HTR-8/SVneo (cell line): Measurements from ENCODE around the gene RHCE.
"Not testable (repeated sequence)": the region's sequence is repeated elsewhere in the genome, so short reads cannot be mapped to it uniquely, and the experiment has no call there.

Experiments used
- DNase-seq: peaks from one replicate; pipeline ENCODE4 v3.0.0; 2011; ENCODE audit warnings: low spot score, mixed read lengths; ENCODE audit not compliant: insufficient read length
- FAIRE-seq: peaks from 2 replicates; lab custom pipeline; 2011; peaks lifted over from hg19 to GRCh38; lab: Jason Lieb, UNC

RHCE gene

DNA sequence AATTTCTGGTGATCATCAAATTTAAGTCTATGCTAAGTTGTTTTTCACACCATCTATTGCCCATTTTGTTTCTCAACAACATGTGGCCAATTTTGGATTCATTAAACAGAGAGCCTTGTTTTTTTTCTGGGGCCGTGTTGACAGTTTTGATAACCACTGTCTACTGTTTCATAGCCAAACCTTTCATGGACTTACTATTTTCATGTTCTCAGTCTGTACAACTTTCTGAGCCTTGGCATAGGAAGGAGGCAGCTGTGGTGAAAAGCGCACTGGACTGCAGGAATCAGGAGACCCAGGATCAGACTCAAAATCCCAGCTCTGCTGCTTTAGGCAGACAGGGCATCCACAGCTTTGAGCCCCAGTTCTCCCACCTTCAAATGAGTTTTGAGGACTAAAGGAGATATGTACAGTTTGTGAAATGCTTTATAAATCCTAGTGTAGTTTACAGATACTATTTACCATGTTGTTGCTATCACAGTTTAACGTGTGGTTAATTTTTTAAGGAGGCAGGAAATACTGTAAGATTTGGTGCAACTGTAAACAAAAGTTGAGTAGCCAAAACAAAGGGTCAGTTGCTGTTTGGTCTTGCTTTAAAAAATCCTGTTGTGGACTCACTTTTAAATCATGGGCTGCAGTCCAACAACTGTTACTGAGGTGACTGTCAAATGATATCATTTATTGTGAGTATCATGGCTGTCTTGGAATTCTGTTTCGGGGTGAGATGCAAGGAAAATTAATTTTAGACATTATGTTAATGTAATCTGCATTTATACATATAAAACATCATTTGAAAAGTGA lies 13.0 kb upstream of the RHCE start:
- DNase-seq (no peak), FAIRE-seq (no peak)

DNA sequence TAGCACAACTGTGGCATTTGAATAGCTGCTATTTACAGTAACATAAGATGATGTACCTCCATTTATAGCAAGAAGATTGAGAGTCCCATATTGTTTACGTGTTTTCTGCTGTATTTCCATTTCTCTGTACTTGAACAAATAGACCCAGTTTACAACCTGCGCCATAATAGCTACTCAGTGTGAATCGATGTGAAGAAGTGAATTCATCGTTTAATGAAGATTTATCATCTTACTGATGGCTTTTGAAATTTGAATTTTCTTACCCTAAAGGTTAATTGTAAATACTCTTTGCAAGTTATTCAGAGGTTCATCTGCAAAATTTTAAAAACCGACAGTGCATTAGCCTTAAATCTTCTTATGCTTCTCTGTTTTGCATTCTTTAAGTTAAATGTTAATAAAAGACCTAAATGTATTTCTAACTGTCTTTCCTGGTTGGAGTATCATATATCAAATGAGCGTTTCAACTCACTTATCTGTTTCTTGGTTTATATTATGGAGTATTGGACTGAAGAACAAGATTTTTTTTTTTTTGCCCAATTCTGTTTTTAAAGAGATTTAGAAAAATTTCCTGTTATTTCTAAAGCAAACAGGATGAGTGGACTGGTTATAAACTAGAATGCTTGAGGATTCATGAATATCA lies 12.2 kb upstream of the RHCE start:
- FAIRE-seq = no peak

DNA sequence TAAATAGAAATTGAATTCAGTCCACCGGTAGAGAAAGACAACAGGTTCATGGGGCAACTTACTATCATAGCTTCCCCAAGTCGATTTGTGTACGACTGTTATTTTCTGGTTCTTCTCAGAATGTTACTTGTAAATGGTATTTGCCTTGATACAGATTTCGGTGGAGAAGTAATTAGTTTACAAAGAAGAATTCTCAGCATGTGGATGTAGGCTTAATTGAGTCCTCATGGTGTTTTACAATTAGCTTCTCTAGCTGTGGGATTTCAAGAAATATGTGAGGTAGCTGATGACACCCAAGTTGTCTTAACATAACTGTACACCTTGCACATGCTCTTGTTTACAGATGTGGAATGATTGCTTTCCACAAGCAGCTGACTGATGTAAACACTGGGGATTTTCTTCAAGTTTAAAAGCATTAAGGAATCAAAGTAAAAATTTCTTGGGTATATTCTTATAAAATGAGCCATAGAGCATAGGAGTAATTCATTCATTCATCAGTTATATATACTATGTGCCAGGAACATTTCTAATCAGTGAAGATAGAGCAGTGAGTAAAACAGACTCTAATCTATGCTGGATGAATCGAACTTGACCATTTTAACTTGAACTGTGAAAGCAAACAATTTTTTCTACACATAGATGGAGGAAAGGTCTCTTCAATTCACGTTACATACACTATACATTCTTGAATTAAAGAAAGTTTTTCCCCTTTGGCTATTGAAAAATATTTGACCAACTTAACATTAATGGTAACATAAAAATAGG lies 11.5 kb upstream of the RHCE start:
- FAIRE-seq = no peak

More for the DNA sequence above, 12.2 kb upstream of the RHCE start:
- DNase-seq = no peak

DNA sequence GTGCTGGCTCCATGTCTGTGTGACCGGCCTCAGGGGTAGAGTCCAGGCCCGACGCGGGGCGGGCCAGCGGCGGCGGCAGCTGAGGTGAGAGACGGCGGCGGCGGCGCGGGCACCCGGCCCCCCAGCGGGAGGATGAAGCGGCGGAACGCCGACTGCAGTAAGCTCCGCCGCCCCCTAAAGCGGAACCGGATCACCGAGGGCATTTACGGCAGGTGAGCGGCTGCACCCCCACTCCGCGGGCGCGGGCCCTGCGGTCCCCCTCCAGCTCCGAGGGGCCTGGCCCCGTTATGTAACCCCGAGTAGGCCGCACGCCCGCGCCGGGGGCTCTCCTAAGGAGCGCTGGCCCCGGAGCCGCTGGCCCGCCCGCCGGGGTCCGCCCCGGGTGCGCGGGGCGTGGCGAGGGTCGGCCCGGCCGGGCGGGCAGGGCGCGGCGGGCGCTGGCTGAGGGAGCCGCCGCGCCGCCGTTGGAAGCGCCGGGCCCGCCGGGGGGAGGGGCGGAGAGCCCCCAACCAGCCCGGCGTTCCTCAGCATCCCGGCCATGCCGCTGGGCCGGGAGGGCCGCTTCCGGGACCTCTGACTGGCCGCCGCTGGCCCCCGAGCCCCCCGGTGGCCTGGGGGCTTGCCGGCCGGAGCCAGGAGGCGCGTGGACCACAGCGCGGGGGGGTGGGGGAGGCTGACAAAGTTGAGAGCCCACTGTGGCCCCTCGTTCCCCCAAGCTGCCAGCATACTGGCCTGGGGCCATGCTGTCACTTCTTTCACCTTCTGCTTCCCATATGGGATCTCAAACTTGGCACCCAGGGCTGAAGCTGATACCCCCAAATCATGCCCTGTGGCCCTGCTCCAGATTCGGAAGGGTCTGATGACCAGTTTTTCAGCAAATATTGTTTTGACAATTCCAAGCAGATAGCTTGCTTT lies 10.6 kb upstream of the RHCE start:
- FAIRE-seq (no peak), DNase-seq (peak; percentile 8)

More for the DNA sequence above, 11.5 kb upstream of the RHCE start:
- DNase-seq = no peak

DNA sequence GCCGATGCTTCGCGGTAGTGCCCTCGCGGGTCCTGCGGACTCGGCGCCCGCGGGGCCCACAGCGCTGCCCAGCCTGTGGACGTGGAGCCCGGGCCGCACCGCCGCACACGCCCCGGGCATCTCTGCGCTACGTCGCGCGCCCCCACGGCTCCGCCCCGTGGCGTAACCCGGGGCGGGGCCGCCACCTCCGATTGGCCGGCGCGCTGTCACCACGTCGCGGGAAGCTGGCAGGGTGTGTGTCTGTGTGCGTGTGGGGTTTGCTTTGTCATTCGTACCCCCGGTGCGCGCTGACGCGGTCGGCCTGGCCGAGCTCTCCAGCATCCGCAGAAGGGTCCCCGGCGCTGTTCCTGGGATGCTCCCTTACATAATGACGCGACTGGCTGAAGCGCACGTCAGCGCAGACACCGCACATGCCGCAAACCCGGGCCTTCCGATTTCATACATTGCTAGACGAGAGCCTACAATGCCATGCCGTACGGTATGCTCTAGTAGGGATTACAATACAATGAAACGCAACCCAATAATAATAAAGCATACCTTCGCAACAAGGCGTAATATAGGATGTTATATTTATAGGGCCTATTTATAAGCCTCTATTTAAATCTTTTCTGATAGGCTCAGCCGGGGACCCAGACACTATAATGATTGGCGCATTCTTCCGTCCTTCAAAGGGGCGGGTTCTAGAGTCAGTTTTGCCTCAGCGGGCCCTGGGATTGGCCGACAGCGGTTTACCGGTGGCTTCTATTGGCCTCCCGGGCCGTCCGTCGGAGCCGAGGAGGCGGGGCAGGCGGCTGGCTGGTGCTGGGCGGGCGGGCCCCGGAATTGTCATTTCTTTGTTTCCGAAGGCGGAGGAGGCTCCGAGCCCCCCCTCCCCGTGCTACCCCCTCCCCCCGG lies 9.7 kb upstream of the RHCE start, which contains the start of gene MACO1:
TSS of gene MACO1 (plus strand) at position 825 of the 894 bp plus-strand sequence. CDS start 202 bp downstream, outside the sequence.
- DNase-seq (peak; percentile 89), FAIRE-seq (peak; percentile 72)

DNA sequence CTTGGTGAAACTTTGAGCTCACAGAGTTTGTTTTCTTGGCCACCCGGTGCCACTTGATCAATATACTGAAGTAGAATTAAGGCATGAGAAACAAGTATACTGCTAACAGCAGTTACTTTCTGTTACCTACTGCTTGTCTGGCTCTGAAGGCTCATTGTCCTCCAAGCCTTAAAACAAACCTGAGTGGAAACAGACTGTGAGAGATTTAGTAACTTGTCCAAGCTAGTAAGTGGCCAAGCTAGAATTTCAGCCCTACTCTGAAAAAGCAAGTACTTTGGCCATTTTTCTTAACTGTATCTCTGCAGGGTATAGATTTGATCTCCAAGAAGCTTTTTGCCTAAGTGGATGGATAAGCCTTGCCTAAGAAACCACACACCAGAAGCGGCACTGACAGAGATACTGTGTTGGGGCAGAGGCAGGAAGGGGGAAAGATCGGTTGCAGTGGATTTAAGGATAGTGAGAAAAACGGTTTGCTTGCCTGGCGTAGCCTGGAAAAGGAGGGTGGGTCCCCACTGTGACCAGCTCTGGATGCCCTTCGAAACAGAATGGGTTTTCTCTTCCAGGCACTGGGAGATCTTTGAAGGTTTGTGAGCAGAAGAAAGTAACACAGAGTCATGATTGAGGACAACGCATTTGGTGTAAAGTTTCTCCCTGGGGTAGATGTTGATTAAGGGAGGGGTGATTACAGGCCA lies 8.0 kb upstream of the RHCE start:
- DNase-seq (no peak), FAIRE-seq (no peak)

DNA sequence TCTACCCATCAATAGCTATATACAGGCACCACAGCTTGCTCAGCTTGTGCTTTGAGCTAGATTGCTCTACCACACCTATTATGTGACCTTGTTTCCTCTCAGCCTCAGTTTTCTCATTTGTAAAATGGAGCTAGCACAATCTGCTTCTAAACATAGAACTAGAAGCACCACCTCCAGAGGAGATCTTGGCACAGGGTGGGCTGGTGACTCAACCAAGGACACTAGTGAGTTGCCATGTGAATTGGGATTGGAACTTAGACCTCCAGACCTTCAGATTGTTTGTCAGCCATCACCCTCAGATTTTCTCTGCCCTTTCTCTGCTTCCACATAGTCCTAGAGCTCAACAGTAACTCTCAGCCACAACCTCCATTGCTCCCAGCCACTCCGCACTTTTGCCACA lies 7.1 kb upstream of the RHCE start:
- FAIRE-seq (no peak), DNase-seq (no peak)

DNA sequence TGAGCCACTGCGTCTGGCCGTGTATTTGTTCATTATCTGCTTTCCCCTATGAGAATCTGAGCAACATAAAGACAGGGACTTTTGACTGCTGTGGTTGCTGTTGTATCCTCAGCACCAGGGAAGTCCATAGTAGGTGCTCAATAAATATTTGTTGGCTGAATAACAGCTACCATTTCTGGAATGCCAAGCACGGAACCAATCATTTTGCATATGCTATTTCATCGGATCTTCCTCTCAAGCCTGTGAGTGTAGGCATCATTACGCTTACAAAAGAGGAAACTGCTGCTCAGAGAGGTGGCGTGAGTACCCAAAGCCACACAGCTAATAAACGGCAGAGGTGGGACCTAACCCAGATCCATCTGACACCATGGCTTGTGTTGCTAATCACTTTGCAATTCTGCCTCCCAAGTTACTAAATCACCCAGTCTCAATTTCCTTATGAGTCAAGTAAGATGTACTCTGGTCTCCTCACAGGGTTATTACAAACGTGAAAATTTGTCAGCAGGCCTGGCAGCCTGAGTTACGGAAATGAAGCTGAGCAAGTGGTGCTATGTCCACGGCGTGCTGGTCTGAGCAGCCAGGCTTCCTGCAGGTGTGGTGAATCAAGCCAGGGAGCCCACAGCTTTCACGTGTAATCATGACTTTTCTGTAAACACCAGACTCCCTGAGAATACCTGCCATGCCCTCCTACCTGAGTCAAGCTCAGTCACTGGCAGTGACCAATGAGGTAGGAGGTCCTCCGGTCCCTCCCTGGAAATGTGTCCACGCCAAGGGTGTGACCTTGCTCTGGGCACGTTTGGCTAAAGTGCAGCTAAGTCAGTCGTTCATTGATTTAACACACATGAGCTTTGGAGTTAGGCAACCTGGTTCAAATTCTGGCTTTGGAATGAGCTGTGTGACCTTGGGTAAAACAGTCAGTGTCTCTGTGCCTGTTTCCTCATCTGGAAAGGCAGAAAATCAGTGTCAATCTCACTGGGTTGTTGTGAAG lies 4.8 kb upstream of the RHCE start:
- FAIRE-seq (no peak), DNase-seq (no peak)

DNA sequence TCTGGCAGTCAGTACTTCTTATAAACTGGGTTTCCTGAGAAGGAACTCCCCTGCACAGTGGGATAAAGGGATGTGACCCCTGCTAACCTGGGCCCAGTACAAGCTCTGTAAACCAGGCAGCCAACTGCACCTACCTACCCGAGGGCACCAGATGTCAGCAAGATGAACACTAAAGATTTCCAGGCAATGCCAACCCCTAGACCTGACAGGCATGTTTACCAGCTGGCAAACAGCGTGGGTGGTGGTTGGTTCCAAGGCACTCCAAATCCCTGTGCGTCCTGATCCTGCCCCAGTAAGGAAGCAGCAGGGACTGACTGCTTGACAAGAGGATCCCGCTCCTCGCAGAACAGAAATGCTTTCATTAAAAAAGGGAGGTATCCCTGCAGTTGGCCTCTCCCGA lies 2.6 kb upstream of the RHCE start:
- FAIRE-seq = not testable (repeated sequence)

DNA sequence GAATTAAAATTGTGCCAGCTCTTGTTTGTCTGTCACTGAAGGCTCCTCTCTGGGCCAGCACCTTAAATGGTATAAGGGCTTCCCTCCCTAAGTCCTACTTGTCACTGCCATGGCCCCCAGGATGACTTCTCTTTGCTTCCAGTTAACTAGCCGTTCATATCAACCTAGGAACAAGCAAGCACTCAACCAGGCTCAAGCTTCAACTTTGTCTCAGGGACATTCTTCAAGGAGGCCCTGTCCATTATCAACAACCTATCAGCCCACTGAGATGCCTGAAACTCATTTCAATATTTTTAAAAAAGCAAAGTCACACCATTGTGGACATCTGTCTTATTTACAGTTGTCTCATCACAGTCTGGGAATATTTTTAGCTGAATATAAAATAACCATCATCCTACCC lies 1.3 kb downstream of the RHCE start:
- FAIRE-seq, DNase-seq: not testable (repeated sequence)

More for the DNA sequence above, 2.6 kb upstream of the RHCE start:
- not testable (repeated sequence) for DNase-seq

DNA sequence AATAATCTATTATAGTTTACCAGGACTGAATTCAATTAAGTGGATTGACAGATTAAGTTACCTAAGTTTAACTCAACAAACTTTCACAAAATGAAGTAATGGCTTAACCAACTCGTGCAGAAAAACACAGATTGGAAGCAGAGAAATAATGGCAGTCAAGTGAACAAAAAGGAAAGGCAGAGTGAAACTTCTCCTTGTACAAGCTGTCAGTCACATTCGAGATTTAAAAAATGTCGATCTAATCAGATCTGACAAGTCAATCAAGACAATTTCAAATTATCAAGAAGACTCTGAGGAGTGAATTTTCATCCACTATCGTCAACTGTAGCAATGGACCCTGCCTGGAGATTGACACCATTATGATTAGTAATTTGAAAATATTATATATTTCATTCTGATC lies 3.3 kb downstream of the RHCE start:
- FAIRE-seq, DNase-seq: not testable (repeated sequence)

DNA sequence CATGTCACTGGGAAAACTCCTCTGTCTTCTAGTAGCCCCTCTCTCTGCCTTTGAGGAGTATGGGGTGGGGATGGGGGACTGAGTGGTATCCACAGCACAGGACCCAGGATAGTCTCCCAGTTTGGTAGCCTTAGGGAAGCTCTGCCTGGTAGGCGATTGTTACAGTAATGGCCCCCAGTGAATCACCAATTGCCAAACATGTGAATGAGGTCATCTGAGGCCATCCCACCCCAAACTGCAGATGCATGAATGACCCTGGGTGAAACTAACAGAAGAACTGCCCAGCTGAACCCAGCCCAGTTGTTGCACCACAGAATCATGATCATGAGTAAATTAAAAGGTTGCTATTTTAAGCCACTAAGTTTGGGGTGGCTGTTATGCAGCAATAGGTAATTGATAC lies 6.0 kb downstream of the RHCE start:
- not testable (repeated sequence) for DNase-seq, FAIRE-seq

DNA sequence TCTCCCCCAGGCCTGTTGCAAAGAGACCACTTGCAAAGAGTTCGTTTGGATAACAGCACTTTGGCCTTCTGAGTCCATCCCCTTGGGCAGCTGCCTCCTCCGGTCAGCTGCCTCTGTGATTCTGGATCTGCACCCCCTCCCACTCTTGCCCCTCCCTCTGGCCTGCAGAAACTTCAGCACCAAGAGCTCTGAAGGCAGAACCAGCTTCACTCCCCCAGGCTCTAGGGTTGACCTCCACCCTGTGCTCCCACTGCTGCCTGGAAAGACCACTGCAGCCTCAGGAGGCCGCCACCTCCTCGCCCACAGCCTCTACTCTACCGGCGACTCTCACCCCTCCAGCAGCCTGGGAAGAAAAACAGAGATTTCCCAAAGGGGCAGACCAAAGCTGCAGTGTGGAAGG lies 6.5 kb downstream of the RHCE start:
- not testable (repeated sequence) for DNase-seq, FAIRE-seq

DNA sequence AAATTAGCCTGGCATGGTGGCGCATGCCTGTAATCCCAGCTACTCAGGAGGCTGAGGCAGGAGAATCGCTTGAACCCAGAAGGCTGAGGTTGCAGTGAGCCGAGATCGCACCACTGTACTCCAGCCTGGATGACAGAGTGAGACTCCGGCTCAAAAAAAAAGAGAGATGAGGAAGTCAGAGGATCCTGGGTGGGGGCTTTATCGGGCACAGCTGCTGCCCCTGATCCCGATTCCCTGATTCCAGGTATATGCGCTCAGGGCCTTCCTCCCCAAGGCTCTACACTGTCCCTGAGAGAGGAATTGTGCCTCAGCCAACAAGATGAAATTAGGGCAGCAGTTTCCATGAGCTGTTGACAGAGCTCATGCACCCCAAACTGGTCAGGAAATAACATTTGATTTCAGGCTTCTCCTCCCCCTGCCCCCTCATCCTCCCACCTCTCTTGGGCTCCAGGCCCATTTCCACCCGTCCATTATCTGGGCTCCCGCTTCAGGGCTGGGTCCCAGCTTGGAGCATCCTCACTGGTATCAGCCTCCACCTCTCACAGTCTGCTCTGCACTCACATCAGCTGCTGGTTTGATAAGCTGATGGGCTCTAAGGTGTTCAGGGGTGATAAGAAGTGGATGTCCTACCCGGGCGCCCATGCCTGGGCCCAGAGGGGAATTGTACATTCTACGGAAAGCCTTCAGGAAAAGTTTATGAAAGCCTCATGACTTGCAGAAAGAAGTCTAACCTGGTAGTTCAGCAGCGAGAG lies 7.6 kb downstream of the RHCE start:
- DNase-seq, FAIRE-seq: not testable (repeated sequence)

DNA sequence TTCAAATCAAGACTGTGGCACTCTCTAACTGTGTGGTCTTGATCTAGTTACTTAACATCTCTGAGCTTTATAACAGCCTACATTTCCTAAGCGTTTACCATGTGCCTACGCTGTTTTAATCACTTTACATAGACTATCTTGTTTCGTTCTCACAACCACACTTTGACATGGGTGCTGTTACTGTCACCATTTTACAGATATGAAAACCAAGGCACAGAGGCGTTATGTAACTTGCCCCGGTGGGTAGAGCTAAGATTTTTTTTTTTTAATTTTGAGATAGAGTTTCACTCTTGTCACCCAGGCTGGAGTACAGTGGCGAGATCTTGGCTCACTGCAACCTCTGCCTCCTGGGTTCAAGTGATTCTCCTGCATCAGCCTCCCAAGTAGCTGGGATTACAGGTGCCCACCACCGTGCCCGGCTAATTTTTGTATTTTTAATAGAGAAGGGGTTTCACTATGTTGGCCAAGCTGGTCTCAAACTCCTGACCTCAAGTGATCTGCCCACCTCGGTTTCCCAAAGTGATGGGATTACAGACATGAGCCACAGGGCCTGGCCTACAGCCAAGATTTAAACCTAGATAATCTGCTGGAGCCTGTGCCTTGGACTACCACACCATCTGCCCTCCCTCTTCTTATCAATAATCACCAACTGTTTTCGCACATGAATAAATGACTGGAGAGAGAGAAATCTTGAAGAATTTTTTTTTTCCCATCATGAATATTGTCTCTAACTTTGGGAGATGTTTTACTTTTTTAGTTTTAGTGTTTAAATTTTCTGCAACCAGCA lies 10.8 kb downstream of the RHCE start:
- not testable (repeated sequence) for DNase-seq, FAIRE-seq
